ENCODE results near the gene KPNA3.
"Not testable (repeated sequence)": the region's sequence is repeated elsewhere in the genome, so short reads cannot be mapped to it uniquely, and the experiment has no call there.

- not testable (repeated sequence) for TF ChIP-seq CTCF (IDR thresholded peaks at IDR 0.05; ENCODE audit: low read depth, low read length); EZH2phosphoT487 (IDR thresholded peaks at IDR 0.05; ENCODE audit: low read depth)
These were observed 88.2 kb downstream of the KPNA3 start for GRCh38 chr13:49704264-49704663.
